Large intestine (tissue), 3 donors: ENCODE measurements around the gene KLF16. TPM values are rescaled to one million over a fixed set of nuclear protein-coding genes. Genes with fewer than 3 reads are reported as not detected.

Source experiments
- DNase-seq, 2 donors: peaks; one replicate each; pipeline versions ENCODE4 v3.0.0 to v3.0.0-alpha.2; 2013
- H3K27ac ChIP-seq: one replicate; pipeline ENCODE4 v1.5.1; 2013; ENCODE audit warnings: low read length
- H3K27me3 ChIP-seq: 2 replicates; pipeline ENCODE4 v1.6.1; 2013; ENCODE audit warnings: low read length; ENCODE audit not compliant: control insufficient read depth, insufficient read depth
- H3K36me3 ChIP-seq: 2 replicates; pipeline ENCODE4 v1.6.1; 2013; ENCODE audit warnings: low read length; ENCODE audit not compliant: control insufficient read depth, insufficient read depth
- H3K4me1 ChIP-seq: one replicate; pipeline ENCODE4 v1.6.1; 2013; ENCODE audit warnings: low read length; ENCODE audit not compliant: control insufficient read depth, insufficient read depth
- H3K4me3 ChIP-seq: one replicate; pipeline ENCODE4 v1.5.1; 2013; ENCODE audit warnings: low read length
- H3K9me3 ChIP-seq: one replicate; pipeline ENCODE4 v1.6.1; 2013; ENCODE audit warnings: mild to moderate bottlenecking, low read depth, low read length, moderate library complexity; ENCODE audit not compliant: control insufficient read depth
- WGBS: methylation state at CpG from one replicate; pipeline ENCODE4 v1.1.5; 2013; ENCODE audit warnings: low lambda C conversion rate; ENCODE audit not compliant: insufficient coverage; 5-methylcytosine and 5-hydroxymethylcytosine counted together
- polyA plus RNA-seq: library from polyadenylated mRNA; unstranded; fragments of 120-200 nt; gene quantifications from one replicate; pipeline ENCODE4 v1.2.1, GENCODE V29; 2013

The KLF16 gene
- polyA plus RNA-seq, 1 donor, result 19.5 TPM

DNA sequence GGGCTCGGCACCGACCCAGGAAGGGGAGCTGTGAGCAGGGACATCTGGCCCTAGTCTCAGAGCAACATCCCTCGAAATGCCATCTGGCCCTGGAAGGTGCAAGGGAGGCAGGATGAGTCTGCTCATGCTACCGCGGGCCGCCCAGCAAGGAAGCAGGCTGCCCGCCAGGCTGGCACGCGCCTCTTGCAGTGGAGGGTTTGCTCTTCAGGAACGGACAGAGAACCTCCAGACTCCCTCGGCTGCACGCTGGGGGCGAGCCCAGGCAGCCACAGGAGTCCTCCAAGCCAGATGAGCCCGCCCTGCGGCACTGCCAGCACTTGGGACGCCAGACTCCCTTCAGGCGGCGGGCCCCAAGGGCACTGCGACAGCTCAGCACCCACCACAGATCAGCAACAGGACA is 41.2 kb downstream of the KLF16 start:
- peaks cover 13% of the 10 kb centered on the region for H3K4me1 ChIP-seq
- peaks cover 71% of the 10 kb centered on the region for H3K36me3 ChIP-seq
- DNase-seq, result no peak
- H3K9me3 ChIP-seq, result peaks cover 5% of the 10 kb centered on the region
- no peaks in the 10 kb centered on the region for H3K27me3 ChIP-seq
- no CpG with 5 or more reads among the region's 19 CpGs for WGBS
- H3K4me3 ChIP-seq, result no peak overlapping the region
- H3K27ac ChIP-seq, result no peak overlapping the region

DNA sequence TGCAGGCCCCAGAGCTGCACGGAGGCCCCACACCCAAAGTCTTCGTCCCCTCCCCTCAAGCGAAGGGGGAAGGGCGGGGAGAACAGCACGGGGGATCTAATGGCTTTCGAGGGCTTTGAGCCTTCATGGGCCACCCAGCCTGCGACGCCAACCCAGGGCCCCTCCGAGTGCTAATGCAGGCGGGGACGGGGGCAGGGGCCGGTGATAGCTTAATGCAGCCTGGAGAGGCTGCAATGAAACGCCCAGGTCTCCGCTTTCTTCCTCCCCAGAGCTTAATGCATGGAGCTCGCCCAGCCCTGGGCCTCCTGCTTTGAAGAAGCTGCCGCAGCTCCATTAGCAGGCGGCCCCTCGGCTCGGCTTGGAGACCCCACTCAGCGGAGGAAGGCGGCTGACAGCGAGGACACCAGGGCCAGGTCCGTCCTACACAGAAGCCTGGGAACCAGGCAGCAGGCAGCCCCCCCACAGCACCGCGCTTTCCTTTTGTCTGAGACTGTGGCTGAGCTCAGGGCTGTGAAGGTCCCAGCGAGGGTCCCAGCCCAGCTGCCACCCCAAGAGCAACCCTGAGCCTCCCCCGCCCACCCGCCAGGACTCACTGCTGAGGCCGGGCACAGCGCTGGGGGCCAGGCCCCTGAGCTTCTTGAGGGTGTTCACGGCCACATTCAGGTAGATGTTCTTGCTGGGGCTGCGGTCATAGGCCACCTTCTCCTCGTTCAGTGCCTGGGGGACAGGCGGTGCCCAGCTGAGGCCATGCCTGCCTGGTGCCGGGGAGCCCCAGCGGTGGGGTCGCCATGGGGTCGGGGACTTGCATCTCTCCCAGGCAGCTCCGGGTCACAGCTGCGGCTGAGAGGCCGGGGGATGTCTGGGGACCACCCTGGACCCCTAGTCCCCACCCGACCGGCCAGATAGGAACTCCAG is 43.8 kb downstream of the KLF16 start:
- WGBS, result no CpG with 5 or more reads among the region's 43 CpGs
- Histone ChIP-seq H3K27ac (no peak overlapping the region), H3K36me3 (peaks cover 85% of the 10 kb centered on the region), H3K9me3 (peaks cover 3% of the 10 kb centered on the region), H3K4me3 (no peak overlapping the region), H3K27me3 (no peaks in the 10 kb centered on the region), H3K4me1 (no peaks in the 10 kb centered on the region)
- DNase-seq, result no peak

DNA sequence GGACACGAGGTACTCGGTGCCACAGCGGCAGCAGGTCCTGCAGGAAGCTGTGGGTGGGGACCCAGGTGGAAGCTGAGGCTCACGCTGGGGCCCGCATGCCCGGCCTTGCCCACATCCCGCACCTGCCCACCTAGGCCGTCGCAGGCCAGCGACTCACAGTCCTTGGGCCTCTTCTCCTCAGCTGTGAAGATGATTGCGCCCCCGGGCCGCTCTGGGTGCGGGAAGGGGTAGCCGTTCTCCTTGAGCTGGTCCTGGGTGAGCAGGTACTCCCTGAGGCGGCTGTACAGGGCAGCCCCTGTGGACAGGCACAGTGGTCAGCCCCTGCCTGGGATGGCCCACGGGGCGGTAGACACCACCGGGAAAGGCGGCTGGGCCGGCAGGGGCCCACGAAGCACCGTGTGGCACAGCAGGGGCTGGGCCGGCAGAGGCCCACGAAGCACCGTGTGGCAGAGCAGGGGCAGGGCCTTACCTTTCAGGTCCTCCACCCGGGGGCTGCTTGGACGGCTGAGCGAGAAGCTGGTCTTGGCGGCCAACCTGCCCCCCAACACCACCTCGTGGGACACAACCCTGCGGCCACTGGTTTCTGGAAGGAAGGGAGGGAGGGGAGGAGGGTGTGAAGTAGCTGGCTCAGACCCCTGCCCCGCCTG is 44.7 kb downstream of the KLF16 start:
- Histone ChIP-seq H3K36me3 (peaks cover 76% of the 10 kb centered on the region), H3K9me3 (no peaks in the 10 kb centered on the region), H3K4me1 (no peaks in the 10 kb centered on the region), H3K27ac (no peak overlapping the region), H3K4me3 (no peak overlapping the region), H3K27me3 (no peaks in the 10 kb centered on the region)
- no CpG with 5 or more reads among the region's 33 CpGs for WGBS
- no peak for DNase-seq

DNA sequence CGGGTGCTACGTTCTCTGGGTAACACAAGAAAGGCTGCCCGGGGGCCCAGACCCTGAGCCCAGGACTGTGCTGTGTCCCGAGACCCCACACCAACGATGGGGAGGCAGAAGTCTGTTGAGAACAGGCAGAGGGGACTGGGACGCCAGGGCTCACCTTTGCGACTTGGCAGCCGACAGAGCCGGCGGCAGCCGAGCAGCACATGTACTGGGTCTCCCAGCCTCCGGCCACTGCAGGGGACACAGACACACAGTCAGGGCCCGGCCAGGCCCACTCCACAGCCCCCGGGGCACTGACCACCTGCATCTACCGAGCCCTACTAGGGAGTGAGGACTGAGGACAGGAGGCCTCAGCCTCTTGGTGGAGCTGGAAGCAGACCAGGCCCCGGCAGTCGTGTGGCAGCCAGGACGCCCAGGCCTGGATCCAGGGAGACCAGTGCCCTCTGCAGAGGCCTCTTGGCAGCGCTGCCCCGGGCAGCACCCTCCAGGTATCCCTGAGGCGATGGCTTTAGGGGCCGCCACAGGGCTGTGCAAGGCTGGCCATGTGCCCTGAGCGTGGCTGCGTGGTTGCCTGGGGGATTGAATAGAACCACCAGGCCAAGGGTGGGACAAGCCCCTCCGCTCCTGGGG is 45.7 kb downstream of the KLF16 start:
- H3K4me3 ChIP-seq, result no peak overlapping the region
- no peaks in the 10 kb centered on the region for H3K9me3 ChIP-seq
- peaks cover 6% of the 10 kb centered on the region for H3K4me1 ChIP-seq
- H3K36me3 ChIP-seq, result peaks cover 68% of the 10 kb centered on the region
- no peak overlapping the region for H3K27ac ChIP-seq
- DNase-seq, result no peak
- no CpG with 5 or more reads among the region's 25 CpGs for WGBS
- H3K27me3 ChIP-seq, result no peaks in the 10 kb centered on the region

DNA sequence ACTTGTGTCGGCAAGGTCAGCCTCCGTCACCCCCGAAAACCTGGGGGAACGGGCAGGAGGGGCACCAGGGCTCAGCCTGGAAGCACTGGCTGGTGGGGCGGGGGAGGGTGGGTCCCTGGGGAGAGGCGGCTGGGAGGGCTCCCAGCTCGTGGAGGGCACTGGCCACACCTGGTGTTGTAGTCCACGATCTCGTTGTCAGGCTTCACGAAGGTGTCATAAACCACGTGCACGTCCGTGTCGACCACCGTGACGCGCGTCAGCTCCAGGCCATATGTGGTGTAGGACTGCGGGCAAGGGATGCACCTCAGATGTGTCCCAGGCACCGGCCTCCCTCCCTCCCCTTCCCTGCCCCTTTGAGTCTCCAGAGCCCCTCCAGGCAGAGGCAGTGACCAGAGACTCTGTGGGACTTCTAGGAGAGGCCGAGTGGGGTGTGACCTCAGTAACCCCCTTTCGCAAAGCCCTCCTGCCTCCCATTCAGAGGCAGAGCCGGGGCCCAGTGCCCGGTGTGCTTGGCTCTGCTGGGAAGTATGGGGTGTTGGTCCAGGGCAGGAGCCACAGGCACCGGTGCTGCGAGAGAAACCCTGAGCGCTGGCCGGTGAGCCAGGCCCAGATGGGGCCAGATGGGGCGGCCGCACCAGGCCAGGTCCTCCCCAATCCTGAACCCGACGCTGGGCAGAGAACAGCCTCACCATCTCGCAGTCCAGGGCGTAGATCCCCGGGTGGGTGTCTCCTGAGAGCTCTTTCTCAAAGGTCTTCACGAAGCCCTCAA is 46.7 kb downstream of the KLF16 start:
- H3K27me3 ChIP-seq, result no peaks in the 10 kb centered on the region
- no peaks in the 10 kb centered on the region for H3K9me3 ChIP-seq
- H3K4me1 ChIP-seq, result peaks cover 8% of the 10 kb centered on the region
- H3K4me3 ChIP-seq, result no peak overlapping the region
- H3K27ac ChIP-seq, result no peak overlapping the region
- H3K36me3 ChIP-seq, result peaks cover 58% of the 10 kb centered on the region
- no CpG with 5 or more reads among the region's 36 CpGs for WGBS
- DNase-seq, result no peak

DNA sequence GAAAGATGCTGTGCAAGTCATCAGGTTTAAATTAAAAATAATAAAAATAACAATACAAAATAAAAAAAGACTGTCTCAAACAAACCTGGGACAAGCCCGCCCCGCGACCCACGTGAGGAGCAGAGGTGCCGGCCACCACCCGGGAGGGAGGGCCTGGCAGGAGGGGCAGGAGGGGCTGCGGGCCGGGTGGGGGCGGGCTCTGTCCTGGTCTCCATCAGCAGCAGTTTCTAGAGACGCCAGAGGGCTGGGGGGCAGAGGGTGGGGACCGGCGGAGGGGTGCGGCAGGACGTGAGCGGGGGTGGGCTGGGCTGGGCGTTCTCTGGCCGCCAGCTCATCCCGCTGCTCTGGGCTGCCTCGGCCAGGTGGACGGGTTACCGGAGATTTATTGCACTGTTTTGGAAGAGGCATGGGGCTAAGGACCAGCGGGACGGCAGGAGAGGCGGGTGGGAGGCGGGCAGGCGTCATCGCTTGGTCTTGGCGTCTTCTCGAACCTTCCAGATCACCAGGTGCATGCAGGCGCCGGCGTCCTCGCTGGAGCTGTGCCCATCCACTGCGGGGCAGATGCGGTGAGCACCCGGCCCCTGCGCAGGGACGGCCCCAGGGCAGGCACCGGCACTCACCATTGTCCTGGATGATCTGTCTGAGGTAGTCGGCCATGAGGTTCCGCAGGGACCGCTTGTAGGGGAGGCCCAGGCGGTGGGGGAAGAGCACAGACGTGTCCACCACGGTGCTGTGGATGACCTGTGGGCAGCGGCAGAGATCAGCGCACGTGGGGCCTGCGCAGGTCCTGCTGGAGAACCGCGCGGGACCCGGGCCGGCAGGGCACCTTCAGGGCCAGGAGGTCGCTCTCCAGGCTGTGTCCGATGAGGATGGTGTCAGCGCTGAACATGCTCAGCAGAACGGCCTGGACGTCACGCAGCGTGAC is 47.5 kb downstream of the KLF16 start:
- H3K27ac ChIP-seq, result no peak overlapping the region
- DNase-seq, result no peak
- no CpG with 5 or more reads among the region's 61 CpGs for whole genome bisulfite sequencing
- no peaks in the 10 kb centered on the region for H3K27me3 ChIP-seq
- H3K4me3 ChIP-seq, result no peak overlapping the region
- no peaks in the 10 kb centered on the region for H3K9me3 ChIP-seq
- peaks cover 54% of the 10 kb centered on the region for H3K36me3 ChIP-seq
- H3K4me1 ChIP-seq, result peaks cover 8% of the 10 kb centered on the region

DNA sequence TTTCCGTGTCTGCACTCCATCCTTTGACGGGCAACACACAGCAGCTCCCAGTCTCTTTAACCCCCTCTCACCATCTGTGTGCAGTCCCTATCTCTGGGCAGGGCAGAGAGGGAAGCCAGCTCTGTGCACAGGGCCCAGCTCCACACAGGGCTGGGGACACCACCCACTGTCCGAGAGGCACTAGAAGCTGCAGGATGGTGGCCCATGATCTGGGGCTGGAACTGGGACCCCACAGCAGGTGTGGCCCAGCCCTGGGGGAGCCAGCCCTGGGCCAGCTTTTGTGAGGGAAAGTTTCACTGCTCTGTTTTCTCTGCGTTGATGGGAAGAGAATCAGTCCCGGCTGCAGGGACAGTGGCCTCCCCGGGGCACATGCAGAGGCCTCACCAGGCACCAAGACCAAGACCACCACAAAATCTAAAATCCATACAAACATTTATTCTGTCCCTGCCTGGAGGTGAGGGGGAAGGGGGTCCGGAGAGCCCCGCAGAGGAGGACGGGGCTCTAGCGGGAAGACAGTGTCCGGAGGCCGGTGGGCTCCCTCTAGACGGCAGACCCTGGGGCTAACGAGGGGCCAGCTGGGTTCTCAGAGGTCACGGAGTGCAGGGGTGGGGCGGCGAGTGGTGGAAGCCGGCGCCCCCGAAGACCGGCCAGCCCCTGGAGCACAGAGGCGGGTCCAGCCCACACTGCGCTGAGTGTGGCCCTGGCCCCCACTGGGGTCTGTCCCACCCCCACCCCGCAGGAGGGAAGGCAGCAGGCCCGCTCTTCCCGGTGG is 48.4 kb downstream of the KLF16 start:
- no peaks in the 10 kb centered on the region for H3K27me3 ChIP-seq
- no peak for DNase-seq
- peaks cover 8% of the 10 kb centered on the region for H3K4me1 ChIP-seq
- WGBS, result no CpG with 5 or more reads among the region's 26 CpGs
- no peak overlapping the region for H3K4me3 ChIP-seq
- H3K9me3 ChIP-seq, result no peaks in the 10 kb centered on the region
- no peak overlapping the region for H3K27ac ChIP-seq
- H3K36me3 ChIP-seq, result peaks cover 49% of the 10 kb centered on the region

DNA sequence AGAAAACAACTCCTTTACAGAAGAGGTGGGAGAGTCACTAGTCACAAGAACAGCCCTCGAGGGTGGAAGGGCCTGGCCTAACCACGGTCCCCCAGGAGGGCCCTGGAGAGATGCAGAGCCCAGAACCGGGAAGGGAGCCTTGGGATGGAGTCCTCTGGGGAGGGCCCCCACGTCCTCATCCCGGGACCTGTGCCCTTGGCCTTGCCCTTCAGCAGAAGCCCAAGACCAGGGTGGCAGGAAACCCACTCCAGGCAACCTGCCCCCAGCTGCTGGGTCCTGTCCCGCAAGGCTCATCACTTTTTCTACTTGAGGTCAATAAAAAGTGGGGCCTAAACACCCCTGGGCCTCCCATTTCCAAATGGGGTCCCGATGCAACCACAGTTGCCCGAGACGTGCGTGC is 49.0 kb downstream of the KLF16 start:
- Histone ChIP-seq H3K27me3 (no peaks in the 10 kb centered on the region), H3K4me1 (peaks cover 8% of the 10 kb centered on the region), H3K4me3 (no peak overlapping the region), H3K27ac (no peak overlapping the region), H3K36me3 (peaks cover 42% of the 10 kb centered on the region), H3K9me3 (no peaks in the 10 kb centered on the region)
- no CpG with 5 or more reads among the region's 10 CpGs for WGBS
- no peak for DNase-seq
